ENCODE results near the gene MLN.

- no peak for TF ChIP-seq CTCF (IDR thresholded peaks at IDR 0.05)
- no peak for TF ChIP-seq POLR2A (IDR thresholded peaks at IDR 0.05)
Observed at GRCh38 chr6:33812669-33813068, 8.9 kb upstream of the MLN start.
